Pons (tissue), 1 donor: ENCODE data around the gene DTNB.
"Not testable (repeated sequence)": the region's sequence is repeated elsewhere in the genome, so short reads cannot be mapped to it uniquely, and the experiment has no call there.

Experiments used
- DNase-seq: peaks from one replicate; pipeline ENCODE4 v3.0.0-alpha.2; 2016; ENCODE audit warnings: low spot score

The DTNB gene

DNA sequence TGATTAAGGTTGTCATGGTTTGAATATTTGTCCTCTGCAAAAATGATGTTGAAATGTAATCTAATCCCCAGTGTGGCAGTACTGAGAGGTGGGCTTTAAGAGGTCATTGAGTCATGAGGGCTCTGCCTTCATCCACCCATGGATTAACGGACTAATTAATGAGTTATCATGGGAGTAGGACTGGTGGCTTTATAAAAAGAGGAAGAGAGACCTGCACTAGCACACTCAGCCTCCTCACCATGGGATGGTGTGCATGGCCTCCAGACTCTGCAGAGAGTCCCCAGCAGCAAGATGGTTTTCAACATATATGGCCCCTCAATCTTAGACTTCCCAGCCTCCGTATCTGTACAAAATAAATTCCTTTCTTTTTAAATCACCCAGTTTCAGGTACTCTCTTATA is 41.0 kb downstream of the DTNB start:
- DNase-seq = no peak

DNA sequence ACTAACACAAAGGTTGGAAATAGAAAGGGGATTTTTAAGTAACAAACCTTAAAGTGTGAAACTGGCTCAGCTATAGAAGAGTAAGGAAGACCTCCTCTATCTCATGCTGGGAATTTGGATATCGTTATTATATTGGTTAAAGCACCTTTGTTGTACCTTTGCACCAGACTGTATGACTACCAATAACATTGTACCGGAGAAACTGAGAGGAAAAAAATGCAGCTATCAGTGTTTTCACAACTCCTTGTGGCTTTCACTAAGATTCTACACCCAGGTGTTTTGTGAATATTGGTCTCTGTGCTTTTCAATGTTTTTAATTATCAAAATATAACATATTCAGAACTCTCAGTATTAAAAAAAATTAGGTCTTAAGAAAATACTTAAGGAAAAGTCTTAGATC is 48.7 kb downstream of the DTNB start:
- DNase-seq = no peak

DNA sequence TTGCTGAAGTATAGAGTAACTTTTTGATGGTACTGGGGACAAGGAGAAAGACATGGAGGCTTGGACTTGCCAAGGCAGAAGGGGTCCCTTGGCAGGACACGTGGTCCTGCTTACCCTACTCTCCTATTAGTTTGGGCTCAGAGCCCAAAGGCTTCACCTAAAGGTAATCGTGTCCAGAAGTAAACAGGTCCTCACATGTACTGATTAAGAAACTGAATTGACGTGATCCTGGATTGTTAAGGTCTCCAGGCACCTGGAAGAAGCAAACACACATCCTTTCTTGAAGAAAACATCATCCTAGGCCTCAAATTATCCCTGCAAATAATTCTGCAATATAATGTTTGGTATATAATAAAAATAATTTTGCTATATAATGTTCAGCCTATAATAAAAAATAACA is 50.0 kb downstream of the DTNB start:
- DNase-seq = no peak

DNA sequence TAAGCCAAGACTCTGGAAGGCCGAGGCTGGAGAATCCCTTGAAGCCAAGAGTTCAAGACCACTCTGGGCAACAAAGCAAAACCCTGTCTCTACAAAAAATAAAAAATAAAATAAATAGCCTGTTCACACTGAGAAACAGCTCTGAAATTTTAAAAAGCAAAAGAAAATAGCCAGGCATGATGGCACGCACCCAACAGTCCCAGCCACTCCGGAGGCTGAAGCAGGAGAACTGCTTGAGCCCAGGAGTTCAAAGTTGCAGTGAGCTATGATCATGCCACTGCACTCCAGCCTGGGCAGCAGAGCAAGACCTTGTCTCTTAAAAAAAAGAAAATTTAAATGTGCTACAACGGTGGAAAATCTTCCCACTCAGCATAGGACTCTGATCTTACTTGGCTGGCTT is 52.7 kb downstream of the DTNB start:
- no peak for DNase-seq

DNA sequence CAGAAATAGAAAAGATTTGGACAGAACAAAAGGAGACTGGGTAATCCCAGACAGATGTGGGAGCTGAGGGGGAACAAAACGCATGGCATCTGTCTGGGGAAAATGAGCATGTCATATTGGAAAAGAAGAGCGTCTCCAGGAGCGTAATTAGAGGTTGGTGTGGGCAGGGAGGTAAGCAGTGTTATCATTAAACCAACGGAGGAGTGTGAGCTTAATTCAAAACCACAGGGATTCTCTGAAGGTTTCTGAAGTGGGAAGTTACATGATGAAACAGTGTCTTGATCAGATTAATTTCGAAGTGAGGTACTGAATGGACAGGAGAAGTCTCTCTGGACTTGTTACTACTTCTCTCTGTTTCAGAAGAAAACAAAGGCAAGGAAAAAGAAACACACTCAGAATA is 53.3 kb downstream of the DTNB start:
- no peak for DNase-seq

DNA sequence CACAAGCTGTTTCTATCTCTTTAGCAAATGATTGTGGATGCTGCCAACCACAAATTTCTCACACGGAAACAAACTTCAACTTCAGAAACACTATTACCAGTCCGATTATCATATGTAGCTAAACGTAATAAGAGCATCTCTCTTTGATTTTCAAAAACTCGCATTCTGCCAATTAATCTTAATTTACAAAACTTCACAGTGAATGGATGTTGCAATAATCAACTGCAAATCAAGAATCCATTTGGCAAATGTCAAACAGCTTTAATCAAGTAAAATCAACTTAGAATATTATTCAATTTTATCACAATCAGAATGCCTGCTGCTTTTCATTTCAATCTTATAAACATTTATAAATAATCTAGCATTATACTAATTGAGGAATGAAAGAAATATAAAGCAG is 54.2 kb downstream of the DTNB start:
- no peak for DNase-seq

DNA sequence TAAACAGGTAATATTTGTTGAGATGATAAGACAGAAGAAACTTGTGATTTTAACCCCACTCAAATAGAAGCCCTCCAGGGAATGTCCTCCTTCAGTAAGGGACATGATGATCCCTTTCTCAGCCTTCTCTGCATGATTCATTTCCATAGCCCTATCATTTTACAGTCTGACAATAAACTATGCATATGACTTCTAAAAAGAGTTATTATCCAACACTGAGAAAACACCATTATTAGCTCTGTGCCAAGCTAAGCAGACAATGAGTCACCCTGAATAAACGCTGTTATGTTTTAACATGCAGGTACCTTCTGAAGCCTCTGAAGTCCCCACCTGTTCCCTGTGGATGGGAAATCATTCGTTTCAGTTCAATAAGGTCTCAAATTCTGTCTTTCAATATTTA is 54.7 kb downstream of the DTNB start:
- no peak for DNase-seq

DNA sequence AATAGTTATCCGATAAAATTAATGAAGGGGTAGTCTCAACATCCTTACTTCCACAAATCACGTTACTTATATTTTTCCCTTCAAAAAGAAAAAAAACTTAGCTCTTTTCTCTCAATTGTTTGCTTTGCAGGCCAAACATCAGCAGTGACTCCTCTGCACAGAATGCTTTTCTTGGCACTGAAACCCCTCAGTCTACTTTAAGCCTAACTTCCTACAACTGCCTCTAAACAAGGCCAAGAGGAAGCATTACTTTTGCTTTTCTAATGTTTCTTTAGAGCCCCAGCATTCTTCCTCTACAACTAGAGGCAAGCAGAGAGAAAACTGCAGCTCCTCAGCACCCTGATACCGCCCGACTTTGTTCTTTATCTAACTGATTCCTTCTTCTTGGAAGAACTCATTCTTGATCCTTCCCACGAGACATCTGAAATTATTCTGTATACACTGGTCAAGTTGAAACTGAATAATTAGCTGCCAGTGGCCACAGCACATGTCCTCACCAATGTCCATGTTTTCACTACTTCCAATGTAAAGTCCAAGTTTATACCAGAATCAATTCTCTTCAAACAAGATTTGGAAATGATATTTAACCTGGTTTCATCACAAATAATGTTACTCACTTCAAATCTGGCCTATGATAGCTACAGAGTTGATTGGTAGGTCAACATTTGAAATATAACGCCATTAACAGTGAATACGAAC is 55.3 kb downstream of the DTNB start:
- DNase-seq = peak; percentile 57

DNA sequence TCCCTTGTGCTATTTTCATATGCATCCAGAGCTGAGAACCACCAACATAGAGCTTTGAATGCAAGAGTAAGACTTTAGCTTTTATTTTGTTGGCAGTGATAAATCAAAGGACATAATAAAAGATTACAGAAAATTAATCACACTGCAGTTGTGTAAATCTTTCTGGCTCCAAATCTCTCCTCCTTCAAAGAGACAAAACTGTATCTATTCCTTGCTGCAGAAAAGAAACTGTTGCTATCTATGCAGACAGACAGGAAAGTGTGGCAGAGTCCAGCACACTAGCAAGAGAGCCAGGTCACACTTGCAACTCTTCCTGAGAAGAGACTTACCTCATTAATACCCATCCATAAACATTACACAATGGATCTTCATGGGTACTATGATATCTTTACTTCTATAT is 57.5 kb downstream of the DTNB start:
- DNase-seq = no peak

DNA sequence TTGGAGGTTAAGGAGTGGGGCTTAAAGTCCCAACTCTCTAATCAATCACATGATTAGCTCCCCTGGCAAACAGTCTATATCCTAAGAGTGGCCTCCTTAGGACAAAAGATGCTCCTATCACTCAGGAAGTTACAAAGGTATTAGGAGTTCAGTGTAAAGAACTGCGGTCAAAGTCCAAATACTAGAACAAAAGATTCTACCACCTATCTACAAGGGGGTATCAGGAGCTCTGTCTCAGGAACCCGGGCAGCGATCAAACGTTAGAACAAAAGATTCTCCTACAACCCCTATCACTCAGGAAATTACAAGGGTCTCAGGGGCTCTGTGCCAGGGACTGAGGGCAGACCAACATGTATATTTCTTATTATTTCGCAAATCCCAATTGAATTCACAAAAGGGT is 58.0 kb downstream of the DTNB start:
- DNase-seq = no peak

DNA sequence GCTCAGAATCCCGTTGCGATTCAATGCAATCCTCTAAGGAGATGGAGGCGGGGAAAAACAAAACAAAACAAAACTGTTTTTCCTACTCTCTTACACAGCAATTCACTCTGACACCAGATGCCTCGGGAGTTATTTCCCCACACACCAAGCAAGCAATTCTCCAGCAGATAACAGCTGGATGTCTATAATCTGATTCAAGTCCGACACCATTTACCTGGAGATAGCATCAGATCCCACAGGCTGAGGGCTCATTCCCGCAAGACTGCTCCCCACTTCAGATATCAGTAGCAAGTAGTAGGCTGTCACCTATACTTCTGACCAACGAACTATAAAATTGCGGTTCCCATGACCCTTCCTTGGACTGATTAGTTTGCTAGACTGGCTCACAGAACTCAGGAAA is 58.7 kb downstream of the DTNB start:
- no peak for DNase-seq

DNA sequence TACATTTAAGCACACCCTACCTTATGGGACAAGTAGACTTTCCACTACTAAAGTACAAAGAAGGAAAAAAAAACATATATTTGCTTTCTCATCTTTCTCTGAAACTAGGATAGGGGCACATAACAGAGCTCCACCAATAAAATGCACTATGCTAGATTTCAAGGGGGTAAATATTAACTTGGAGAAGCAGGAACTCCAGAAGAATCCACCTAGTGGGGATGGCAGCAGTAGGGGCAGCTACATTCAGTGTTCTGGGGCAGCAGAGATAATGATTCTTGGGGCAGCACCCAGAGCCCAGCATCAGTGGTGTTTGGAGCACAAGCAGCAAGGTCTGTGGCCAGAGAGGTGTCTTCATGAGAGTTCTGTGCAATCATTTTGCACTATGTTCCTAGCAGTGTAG is 64.7 kb downstream of the DTNB start:
- DNase-seq = no peak

DNA sequence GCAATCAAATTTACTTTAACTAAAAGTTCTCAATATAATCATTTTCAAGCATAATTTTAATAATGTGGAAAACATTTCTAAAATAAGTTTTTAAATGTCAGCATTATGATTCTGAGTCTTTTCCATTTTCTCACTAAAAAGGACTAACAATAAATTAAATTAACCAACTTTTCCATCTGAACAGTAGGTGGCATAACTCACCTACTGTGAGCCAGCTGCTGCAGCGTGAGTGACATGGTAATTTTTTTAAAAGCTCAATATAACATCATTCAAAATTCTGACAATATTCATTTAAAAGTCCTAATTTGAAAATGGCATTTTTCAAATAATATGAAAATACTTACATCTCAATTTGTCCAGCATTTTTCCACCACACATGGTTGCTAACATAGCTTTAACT is 66.5 kb downstream of the DTNB start:
- peak; percentile 79 for DNase-seq

DNA sequence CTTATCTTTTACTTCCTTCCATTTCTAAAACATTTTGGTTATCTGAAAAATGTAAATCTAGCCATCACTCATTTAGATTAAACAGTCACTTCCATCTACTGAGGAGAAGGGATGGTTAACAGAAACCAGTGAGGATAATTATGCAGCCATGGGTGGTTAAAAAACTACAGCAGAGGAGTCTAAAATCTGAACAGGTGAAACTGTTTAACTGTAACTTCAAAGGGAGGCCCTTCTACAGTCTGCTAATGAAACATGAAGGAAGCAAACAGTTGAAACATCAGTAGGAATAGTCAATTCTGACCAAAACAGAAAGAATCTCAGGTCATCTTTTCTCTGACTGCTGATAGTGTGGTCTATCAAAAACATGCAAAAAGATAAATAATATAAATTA is 71.0 kb downstream of the DTNB start:
- DNase-seq = no peak

DNA sequence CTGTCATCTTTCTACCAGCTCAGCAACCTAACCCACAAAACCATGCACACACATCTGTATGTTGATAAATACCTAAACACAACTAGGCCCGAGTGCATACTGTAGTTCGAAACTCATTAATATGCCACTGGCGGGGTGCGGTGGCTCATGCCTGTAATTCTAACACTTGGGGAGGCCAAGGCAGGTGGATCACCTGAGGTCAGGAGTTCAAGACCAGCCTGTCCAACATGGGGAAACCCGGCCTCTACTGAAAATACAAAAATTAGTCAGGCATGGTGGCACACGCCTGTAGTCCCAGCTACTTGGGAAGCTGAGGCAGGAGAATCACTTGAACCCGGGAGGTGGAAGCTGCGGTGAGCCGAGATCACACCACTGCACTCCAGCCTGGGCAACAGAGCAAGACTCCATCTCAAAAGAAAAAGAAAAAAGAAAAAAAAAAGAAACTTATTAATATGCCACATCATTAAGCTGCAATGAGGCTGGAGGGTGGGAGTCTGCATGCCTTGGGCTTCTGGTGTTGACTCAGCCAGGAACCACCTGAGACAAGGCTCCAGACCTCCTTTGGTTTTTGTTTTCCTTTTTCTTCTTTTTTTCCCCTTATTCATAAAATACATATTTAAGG is 71.6 kb downstream of the DTNB start:
- DNase-seq = not testable (repeated sequence)

DNA sequence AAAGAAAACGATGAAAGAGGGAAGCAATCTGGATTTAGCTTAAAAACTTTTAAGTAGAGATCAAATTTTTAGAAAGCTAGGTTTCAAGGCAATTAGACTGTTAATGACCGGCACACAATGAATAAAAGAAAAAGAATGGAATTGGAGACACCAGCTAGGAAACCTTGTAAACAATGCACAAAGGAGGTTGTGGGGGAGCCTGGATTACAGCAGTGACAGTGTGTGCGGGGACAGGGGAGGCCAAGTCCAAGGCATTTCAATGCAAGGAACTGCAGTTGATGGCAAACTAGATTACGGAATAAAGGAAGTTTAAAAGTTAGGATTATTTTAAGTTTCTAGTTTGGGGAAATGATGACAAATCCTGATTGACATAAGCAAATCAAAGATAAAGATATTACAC is 74.5 kb downstream of the DTNB start:
- peak; percentile 98 for DNase-seq

DNA sequence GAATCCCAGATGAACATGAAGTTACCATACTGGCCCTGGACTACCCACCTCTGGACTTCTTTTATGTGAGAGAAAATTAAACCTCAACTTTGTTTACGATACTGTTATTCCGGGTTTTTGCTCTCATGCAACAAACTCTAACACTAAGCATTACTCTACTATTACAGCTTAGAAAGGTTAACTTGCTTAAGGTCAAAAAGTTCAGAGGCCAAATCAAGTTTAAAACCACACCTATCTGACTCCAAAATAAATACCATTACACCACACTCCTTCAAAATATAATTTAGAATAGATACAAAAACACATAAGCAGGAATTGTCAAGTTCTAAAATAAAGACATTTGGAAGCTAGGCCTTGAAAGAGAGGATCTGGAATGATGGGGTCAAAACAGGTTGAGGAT is 75.0 kb downstream of the DTNB start:
- no peak for DNase-seq

DNA sequence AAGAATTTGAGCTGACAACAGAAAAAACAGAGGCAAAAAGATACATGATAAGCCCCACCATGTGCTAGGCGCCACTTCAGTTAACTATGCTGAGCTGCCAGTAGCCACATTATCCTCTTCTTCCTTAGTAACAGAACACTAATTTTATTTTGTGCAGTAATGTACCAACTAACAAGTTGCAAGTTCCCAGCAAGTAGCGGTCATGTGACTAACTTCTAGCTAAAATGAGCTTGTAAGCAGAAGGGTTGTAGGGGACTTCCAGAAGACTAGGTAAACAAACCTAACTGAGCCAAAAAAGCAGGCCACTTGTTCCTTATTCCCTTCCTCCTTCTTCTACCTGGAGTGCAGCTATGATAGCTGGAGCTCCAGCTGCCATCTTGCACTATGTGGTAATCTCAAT is 75.5 kb downstream of the DTNB start:
- DNase-seq = no peak

DNA sequence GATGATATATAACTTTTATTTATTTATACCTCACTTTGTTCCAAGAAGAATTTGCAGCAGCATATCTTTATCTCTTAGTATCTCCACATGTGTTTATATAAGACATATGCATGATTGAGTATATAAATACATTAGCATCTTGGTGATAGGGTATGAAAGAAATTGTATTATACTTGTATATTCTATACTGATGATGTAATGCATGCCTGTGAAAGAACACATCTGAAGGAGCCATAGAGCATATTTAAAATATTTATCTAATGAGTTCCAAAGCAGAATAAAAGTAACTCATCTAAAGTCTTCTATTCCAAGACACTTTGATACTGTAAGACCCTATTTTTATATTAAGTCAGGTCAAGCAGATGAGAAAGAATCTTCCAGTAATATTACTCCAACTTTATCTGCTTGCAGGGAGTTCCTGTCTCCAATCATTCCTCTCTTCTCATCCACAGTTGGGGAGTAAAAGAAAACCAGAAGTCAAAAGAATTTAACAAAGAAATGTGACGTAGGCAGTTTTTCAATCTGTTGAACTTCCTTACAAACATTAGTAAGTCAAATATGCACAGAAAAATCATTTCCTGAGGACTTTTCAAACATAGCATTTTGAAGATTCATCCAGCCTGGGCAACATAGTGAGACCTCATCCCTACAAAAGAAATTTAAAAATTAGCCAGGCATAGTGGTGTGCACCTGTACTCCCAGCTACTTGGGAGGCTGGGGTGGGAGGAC is 76.7 kb downstream of the DTNB start:
- no peak for DNase-seq

DNA sequence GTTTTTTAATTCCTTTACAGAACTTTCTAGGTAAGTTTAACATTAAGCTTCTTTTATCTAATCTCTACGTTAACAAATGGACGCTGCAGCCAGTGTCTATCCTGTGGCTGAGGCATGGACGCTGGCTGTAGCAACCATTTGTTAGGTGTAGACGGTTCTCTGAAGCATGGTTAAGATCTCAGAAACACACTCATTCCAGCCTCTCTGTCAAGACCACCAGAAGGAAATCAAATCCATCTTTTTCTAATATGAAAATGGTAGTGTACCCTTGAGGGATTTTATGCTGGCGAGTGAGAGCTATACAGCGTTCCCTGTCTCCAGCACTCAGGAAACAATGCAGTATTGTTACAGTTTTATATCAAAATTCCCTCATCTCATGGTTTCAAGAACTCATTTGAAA is 78.0 kb downstream of the DTNB start:
- DNase-seq = peak; percentile 67

DNA sequence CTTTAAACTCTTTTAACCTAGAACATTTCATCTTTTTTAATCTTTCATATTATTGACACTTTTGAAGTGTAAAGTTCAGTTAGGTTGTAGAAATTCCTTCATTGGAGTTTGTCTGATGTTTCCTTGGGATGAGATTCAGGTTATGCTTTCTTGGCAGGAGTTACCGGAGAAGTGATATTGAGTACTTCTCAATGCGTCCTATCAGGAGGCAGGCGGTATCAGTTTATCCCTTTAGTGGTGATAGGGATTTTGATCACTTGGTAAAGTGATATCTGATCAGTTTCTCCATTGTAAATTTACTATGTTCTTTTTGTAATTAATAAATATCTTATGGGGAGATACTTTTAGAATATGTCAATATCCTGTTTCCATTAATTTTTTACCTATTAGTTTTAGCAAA is 78.4 kb downstream of the DTNB start:
- peak; percentile 54 for DNase-seq

DNA sequence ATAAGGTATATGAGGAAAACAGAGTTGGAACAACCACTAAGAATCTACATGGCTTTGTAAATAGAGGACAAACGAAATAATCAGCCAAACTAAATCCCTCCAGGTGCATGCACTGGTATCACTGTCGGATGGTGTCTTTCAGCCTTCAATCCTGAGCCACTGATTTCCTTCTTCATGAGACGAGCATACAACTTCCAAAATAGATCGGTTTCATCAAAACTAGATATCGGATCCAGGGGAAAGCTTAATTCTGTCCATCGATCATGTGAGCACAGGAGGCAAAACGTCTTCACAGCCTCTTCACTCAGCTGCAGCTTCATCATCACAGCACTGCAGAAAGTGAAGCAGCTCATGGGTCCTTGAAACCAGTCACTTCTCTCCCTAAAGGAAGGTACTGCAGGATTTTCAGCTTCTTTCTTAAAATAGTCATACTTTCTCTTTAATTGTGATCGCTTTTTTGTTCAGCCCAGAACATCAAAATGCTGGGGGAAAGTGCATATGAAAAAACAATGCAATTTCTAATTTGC is 80.5 kb downstream of the DTNB start:
- DNase-seq = peak; percentile 81

DNA sequence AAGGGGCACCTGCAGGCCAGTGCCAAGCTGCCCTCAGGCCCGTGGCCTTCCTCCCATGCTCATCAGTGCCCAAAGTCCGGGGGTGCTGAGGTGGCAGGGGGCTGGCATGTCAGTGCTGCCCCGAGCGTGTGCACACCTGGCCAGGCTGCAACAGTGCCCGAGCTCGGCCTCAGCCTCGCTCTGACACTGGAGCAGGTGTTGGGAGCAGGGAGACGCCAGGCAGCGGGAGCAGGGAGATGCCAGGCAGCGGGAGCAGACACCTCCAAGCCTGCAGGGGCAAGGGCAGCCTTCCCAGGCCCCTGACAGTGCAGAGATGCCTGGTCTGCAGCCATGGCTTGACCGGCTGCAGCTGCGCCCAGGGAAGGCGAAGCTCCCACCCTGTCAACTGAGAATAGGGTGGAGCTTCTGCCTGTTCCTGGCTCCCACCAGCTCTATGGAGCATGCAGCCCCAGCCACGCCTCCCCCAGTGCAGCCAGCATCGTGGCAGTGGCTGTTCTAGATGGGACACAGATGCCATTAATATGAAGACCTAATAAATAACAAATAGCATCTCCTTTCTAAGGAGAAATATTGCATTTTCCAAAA is 82.4 kb downstream of the DTNB start:
- DNase-seq = peak; percentile 83
